Measurements from ENCODE around the gene SFRP4. TPM values are rescaled to one million over a fixed set of nuclear protein-coding genes. Genes with fewer than 3 reads are reported as not detected.

The SFRP4 gene
- total and polyA plus RNA-seq, 2 donors, result 2.2 to 11.2 TPM

Other genes starting within 250 kb of the SFRP4 start
- gene GPR141, start 233.1 kb downstream of the SFRP4 start, total RNA-seq, result 3.1 TPM
- gene GPR141, start 233.1 kb downstream of the SFRP4 start, polyA plus RNA-seq, result 0.16 TPM
- gene NME8, start 68.2 kb downstream of the SFRP4 start, total RNA-seq, result not detected
- not detected for gene NME8, start 68.2 kb downstream of the SFRP4 start, polyA plus RNA-seq
- 12.3 TPM for gene EPDR1, start 3.8 kb upstream of the SFRP4 start, total RNA-seq
- 9.8 TPM for gene EPDR1, start 3.8 kb upstream of the SFRP4 start, polyA plus RNA-seq